Hematopoietic multipotent progenitor cell (in vitro differentiated cells): ENCODE results near the gene ZNF74. TPM values are rescaled to one million over a fixed set of nuclear protein-coding genes. Genes with fewer than 3 reads are reported as not detected.
A peak's percentile ranks its signal among the peaks of the same experiment; 100 is the strongest.
"Not testable (repeated sequence)": the region's sequence is repeated elsewhere in the genome, so short reads cannot be mapped to it uniquely, and the experiment has no call there.

Experiments used
- DNase-seq, 3 donors: peaks; one replicate each; pipeline ENCODE4 v3.0.0-alpha.2; 2011 to 2015; ENCODE audit warnings: low read depth in 2 of 3, low spot score in 2 of 3
- small RNA-seq: library from RNA; depleted of rRNA; stranded (forward); fragments of <200 nt; gene quantifications from one replicate; pipeline ENCODE3, GENCODE V24; 2012
- total RNA-seq: library from RNA; depleted of rRNA; stranded (reverse); fragments of >200 nt; gene quantifications from one replicate; pipeline ENCODE4 v1.2.3, GENCODE V29; 2012

ZNF74 gene
- total RNA-seq, 1 donor, result 36.9 TPM

DNA sequence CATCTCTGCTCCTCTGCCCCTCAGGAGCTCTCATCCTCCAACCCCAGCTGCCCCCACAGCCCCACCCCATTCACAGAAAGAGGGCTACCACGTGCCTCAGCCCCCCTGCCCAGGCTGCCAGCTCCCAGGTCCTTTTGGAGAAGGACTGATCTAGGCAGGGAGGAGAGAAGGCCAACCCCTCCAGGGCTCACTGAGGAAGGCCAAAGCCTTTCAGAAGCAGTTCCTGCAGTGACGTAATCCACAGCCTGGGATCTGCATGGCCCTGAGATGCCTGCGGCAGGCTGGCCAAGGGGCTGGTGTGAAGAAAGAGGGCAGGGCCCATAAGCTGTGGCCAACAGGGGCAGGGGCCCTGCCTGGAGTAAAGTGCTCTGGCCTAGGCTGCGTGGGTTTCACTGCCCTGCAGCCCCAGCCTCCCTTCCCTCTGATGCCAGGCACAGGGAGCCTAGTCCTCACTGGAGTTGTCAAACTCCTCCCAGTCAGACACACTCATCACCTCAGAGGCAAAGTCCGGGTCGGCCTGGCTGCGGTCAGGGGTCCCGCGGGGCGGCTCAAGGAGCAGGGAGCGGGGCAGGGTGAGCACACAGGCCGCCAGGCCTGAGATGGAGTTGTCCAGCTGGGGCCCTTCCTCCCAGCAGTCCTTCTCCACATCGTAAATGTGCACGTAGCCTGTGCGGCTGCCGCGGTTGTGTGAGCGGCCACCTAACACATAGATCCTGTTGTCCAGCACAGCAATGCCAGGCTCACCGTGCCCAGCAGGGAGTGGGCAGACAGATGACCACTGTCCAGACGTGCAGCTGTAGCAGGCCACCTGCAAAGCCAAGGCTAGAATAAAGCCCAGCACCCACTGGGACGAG lies 47.9 kb downstream of the ZNF74 start:
- no peak for DNase-seq

DNA sequence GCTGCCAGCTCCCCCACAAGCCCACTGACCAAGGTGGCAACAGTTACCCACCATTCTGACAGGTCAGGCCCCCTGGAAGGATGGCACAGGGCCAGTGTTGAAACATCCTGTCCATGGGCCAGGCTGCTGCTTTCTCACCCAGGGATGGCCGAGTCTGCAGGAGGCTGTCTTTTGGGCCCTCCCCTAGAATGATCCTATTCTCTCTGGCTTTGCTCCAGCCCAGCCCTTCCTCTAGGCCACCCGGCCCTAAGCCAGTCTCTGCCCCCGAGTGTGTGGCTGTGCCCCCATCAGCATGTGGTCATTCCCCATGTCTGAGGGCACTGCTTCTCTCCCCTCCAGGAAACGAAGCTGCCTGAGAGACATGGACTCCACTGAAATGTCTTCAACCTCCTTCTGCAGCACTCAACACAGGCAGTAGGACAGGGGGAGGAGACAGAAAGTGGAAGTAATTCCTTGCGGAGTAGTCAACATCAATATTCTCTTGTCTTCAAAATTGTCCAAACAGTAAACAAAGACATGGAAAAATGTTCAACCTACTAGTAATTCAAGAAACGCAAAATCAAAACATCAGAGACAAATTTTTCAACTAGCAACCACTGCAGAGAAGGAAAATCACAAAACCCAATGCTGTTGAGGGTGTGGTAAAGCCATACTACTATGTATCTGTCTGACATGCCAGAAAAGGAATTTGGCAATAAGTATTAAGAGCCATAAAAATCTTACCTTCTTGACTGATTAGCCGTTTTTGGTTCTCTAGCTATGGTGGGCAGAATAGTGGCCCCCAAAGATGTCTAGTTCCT lies 48.7 kb downstream of the ZNF74 start:
- DNase-seq, result no peak

DNA sequence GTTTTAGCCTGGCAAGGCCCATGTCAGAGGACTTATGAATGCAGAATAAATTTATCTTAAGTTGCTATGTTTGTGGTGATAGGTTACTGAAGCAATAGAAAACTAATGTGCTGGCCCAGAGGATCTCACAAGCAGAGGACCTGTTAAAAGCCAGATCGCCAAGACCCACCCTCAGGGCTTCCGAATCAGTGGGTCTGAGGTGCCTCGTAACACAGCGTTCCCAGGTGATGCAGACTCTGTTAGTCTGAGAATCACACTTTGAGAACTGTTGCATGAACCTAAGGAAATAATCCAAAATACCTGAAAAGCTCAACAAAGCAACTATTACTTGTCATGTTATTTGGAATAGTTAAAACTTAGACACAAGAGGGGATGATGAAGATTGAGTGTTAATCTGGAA lies 50.4 kb downstream of the ZNF74 start:
- no peak for DNase-seq

DNA sequence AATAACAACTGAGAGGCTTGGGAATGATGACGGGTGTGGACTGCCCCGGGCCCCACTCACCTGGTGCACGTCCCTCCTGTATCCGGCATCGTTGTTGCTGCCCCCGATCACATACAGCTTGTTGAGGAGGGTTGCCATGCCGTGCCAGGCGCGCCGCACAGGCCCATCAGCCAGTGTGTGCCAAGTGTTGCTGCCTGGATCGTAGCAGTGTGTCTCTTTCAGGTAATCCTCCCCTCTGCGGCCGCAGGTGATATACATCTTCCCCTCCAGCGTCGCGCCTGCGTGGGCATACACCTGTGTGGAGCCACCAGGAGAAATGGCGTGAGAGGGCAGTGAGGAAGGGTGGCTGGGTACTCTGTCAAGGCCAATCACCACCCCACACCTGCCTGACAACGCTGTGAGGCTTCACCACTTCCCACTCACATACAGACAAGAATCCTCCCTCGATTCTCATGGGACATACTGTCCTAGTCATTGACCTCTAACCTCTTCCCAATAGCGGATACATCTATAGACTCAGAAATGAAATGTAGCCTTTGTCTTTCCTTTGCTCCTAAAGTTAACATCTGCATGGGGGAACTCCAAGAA lies 52.5 kb downstream of the ZNF74 start:
- no peak for DNase-seq

DNA sequence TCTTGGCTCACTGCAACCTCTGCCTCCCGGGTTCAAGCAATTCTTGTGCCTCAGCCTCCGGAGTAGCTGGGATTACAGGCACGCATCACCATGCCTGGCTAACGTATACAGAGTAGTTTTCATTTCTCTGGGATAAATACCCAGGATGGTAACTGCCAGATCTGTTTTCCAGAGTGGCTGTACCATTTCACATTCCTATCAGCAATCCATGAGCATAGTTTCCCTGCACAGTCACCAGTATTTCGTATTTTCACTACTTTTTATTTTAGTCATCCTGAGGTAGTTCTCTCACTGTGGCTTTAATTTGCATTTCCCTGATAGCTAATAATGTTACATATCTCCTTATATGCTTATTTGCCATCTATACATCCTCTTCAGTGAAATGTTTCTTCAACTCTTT lies 54.7 kb downstream of the ZNF74 start:
- DNase-seq, result no peak

DNA sequence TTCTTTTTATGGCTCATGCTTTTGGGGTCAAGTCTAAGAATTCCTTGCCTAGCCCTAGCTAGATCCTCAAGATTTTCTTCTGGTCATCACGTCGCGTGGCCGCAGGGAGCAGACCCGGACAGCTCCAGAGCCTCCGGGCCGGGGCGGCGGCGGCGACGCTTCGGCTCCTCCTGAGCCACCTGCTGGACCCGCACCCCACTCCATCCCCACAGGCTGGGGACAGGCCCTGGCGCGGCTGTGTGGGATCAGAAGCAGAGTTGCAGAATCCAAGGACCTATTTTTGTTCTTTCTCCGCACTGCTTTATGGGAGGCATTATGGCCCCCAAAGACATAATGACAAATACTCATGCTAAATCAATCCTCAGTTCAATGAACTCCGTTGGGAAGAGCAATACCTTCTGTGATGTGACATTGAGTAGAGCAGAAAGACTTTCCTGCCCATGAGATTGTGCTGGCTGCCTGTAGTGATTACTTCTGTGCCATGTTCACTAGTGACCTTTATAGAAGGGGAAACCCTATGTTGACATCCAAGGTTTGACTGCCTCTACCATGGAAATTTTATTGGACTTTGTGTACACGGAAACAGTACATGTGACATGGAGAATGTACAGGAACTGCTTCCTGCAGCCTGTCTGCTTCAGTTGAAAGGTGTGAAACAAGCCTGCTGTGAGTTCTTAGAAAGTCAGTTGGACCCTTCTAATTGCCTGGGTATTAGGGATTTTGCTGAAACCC lies 56.0 kb downstream of the ZNF74 start:
- DNase-seq, result no peak

DNA sequence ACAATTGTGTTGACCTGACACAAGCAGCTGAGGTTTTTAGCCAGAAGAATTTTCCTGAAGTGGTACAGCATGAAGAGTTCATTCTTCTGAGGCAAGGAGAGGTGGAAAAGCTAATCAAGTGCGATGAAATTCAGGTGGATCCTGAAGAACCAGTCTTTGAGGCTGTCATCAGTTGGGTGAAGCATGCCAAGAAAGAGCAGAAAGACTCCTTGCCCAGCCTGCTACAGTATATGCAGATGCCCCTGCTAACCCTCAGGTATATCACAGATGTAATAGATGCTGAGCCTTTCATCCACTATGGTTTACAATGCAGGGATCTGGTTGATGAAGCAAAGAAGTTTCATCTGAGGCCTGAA lies 56.6 kb downstream of the ZNF74 start:
- no peak for DNase-seq

DNA sequence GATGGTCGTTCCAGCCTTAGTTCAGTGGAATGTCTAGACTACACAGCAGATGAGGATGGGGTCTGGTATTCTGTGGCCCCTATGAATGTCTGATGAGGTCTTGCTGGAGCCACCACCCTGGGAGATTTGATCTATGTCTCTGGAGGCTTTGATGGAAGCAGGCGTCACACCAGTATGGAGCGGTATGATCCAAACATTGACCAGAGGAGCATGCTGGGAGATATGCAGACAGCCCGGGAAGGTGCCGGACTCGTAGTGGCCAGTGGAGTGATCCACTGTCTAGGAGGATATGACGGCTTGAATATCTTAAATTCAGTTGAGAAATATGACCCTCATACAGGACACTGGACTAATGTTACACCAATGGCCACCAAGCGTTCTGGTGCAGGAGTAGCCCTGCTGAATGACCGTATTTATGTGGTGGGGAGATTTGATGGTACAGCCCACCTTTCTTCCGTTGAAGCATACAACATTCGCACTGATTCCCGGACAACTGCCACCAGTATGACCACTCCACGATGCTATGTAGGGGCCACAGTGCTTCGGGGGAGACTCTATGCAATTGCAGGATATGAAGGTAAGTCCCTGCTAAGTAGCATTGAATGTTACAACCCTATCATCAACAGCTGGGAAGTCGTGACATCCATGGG lies 57.3 kb downstream of the ZNF74 start:
- not testable (repeated sequence) for DNase-seq

DNA sequence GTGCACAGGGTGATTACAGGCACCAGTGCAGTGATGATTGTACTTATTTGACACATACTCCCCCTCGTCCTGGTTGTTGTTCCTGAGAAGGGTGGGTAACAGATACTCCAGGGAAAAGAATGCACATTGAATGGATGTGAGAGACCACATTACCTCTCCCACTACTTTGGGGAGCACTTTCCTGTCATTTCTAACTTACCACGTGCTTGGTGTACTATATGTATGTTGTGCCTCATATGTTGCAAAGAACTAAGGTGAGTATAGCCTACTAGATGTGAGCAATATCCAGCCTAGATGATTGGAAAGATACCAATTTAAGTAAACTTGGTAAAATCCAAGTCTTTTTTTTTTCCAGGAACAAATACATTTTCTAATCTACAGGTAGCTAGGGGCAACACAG lies 58.0 kb downstream of the ZNF74 start:
- DNase-seq, result no peak

DNA sequence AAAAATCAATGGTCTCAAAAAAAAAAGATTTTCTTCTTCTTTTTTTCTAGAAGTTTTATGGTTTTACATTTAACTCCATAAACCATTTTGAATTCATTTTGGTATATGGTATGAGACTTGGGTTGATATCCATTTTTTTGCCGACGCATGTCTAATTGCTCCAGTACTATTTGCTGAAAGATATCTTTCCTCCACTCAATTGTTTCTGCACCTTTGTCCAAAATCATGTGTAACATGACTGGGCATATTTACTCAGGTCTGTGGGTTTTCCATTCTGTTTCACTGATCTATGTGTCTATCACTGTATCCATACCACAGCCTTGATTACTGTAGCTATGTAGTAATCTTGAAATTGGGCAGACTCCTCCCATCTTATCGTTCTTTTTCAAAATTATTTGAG lies 59.3 kb downstream of the ZNF74 start:
- no peak for DNase-seq

DNA sequence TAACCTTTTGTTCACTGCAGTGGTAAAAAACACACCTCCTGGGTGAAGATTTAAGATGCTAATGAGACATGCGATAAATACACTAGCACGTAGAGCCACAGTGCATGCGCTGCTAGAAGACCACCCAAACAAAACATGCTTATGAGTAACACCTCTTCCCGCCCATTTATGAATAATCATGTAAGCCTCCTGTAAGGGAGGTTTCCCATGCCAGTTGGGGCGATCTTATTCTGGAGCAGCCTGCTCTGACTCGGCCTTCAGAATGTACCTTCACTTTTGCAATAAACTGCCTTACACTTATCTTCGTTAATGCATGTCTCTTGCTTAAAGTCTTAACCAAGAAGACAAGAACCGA lies 61.7 kb downstream of the ZNF74 start:
- no peak for DNase-seq

DNA sequence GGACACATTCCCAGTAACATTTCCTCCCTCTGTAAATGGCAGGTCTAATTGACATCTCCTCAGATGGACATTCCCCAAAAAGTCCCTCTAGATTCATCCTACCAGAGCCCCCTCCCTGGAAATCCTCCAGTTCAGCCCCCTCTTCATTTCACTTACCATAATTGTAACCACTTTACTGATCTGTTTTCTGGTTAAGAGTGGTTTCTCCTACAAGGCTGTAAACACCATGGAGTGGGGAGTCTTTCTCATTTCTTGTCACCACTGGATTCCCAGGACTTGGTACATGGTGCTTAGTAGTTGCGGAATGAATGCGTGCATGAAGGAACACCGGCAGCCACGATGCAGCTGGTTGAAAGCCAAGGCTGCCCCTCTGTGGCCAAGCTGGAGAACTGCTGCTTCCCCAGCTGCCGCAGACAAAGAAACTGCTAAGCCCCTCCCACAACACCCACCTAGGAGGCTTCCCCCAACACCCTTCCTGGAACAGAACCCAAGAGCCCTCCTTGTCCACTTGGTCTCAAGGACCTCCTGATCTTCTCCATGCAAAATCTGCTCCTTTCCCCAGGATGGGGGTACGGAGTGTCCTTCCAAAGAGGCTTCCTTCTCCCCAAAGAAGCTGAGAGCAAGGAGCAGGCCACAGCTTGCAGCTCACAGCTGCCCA lies 62.2 kb downstream of the ZNF74 start:
- peak; percentile 44 to 80 (median 77) for DNase-seq

DNA sequence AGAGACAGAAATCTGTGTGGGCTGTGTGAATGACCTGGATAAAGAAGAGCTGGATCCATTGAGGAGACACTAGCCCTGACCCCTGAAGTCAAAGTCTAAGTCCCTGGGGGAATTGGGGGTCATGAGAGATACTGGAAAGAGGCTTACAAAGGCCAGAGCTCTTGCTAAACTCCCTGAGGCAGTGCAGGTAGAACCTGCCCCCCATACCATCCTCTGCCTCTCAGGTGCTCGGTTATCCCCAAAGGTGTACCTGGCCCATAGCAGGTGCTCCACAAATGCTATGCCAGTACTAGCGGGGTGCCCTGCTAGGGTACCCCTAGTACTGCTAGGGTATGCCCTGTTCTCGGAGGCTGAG lies 62.7 kb downstream of the ZNF74 start:
- no peak for DNase-seq

DNA sequence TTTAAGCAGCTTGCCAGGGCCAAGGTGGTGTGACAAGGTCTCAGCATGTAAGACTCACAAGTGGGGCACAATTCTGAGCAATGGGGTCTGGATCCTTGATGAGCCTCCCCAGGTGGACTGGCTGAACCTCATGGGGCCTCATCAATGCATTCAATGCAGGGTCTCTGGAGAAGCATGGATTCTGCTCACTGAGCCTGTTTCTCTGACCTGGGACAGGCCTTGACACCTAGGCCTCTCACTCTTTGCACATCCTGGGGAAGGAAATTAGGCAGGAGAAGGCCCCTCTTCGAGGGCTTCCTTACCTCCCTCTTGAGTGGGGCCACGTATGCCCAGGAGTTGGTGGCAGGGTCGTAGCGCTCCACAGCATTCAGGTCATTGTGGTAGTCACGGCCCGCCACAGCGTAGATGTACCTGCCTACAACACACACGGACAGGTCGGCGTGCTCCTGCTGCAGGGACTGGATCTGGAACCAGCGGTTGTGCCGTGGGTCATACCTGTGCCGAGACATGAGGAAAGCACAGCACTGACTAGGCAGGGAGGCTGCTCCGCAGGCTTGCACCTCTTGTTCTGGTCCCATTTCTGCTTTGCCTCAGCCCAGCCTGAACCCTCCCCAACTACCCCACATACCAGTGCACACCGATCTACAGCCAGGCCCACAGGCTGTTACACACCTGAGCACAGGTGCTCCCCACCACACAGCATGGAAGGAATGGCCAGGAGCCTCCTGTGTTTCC lies 63.7 kb downstream of the ZNF74 start:
- DNase-seq, result no peak

Small RNA genes within 50 kb of the gene (small RNA-seq; reads per million reads assigned to genes)
- gene RNU6-225P, result not detected

Other genes starting within 250 kb of the ZNF74 start
- gene CCDC188, start 243.1 kb upstream of the ZNF74 start, total RNA-seq, result 1.6 TPM
- gene RTN4R, start 125.8 kb upstream of the ZNF74 start, total RNA-seq, result 8.9 TPM
- gene DGCR6L, start 74.1 kb upstream of the ZNF74 start, total RNA-seq, result 52.8 TPM
- 0.54 TPM for gene SCARF2, start 43.7 kb downstream of the ZNF74 start, total RNA-seq
- gene KLHL22, start 101.6 kb downstream of the ZNF74 start, total RNA-seq, result 33.9 TPM
- gene MED15, start 113.5 kb downstream of the ZNF74 start, total RNA-seq, result 97.8 TPM